ENCODE results near the gene OSCP1.

GRCh38 chr1:36372617-36373016 lies 77.6 kb downstream of the OSCP1 start:
- TF ChIP-seq POLR2AphosphoS5 (IDR thresholded peaks at IDR 0.05), result no peak
- no peak for TF ChIP-seq CTCF (IDR thresholded peaks at IDR 0.05)

All from esophagus muscularis mucosa (tissue), 3 donors.